Ascending aorta (tissue), 2 donors: ENCODE data around the gene LCLAT1. TPM values are rescaled to one million over a fixed set of nuclear protein-coding genes. Genes with fewer than 3 reads are reported as not detected.

Experiments
- DNase-seq, 2 donors: peaks; one replicate each; pipeline ENCODE4 v3.0.0-alpha.2; 2019; ENCODE audit warnings: low spot score in 2 of 2
- H3K27ac ChIP-seq, 2 donors: fragments of 200-600 bp; sonication (generic); one replicate each; pipeline ENCODE4 v1.5.1; 2016 to 2017; ENCODE audit warnings: mild to moderate bottlenecking in 1 of 2
- H3K27me3 ChIP-seq: fragments of 200-600 bp; sonication (generic); one replicate; pipeline ENCODE4 v1.5.1; 2017
- H3K36me3 ChIP-seq, 2 donors: fragments of 200-600 bp; sonication (generic); one replicate each; pipeline ENCODE4 v1.5.1; 2016
- H3K4me1 ChIP-seq, 2 donors: fragments of 200-600 bp; sonication (generic); one replicate each; pipeline ENCODE4 v1.5.1; 2016 to 2017; ENCODE audit warnings: mild to moderate bottlenecking in 1 of 2
- H3K4me3 ChIP-seq, 2 donors: fragments of 200-600 bp; sonication (generic); one replicate each; pipeline ENCODE4 v1.5.1; 2016 to 2017; ENCODE audit warnings: mild to moderate bottlenecking in 1 of 2
- H3K9me3 ChIP-seq, 2 donors: fragments of 200-600 bp; sonication (generic); one replicate each; pipeline ENCODE4 v1.5.1; 2016
- CTCF ChIP-seq, 3 experiments: fragments of 200-600 bp in 2 of 3; fragments of 450-650 bp in 1 of 3; sonication (generic) in 2 of 3; IDR thresholded peaks; one replicate each; pipeline ENCODE4 v1.5.1; 2016 to 2019; ENCODE audit warnings: antibody characterized with exemption in 3 of 3, mild to moderate bottlenecking in 1 of 3, moderate library complexity in 1 of 3
- intact Hi-C: fragments of 100-400 bp; cut with DNase I; formaldehyde crosslinking; loops from one replicate; pipeline ENCODE4 v1.15.1; 2023
- total RNA-seq: library from RNA; depleted of rRNA; stranded (reverse); fragments of >200 nt; gene quantifications from one replicate; pipeline ENCODE4 v1.1.0, GENCODE V29; 2016

LCLAT1 gene
- total RNA-seq, 1 donor from 2014 or later: 9.8 TPM

- intact Hi-C loops: no loop called here
- Histone ChIP-seq H3K9me3 (no peaks in the 10 kb centered on the region), H3K27ac (peak overlapping the region; percentile 77 to 79), H3K4me3 (no peak overlapping the region), H3K36me3 (no peaks in the 10 kb centered on the region), H3K27me3 (no peaks in the 10 kb centered on the region), H3K4me1 (peaks cover 10 to 23% of the 10 kb centered on the region in 2 donors)
- TF ChIP-seq CTCF (IDR thresholded peaks at IDR 0.05): no peak
- no peak for DNase-seq
These were observed 25.9 kb upstream of the LCLAT1 start for GRCh38 chr2:30421026-30421603.

- intact Hi-C loops: no loop called here
- H3K4me1 ChIP-seq: peaks cover 10 to 23% of the 10 kb centered on the region in 2 donors
- TF ChIP-seq CTCF (IDR thresholded peaks at IDR 0.05): no peak
These were observed 25.2 kb upstream of the LCLAT1 start for GRCh38 chr2:30421604-30422443.

GRCh38 chr2:30422444-30423040 lies 24.5 kb upstream of the LCLAT1 start:
- peak in 1 of 2 donors; percentile 76 for DNase-seq
- H3K36me3 ChIP-seq: no peaks in the 10 kb centered on the region
- peaks cover 10 to 23% of the 10 kb centered on the region in 2 donors for H3K4me1 ChIP-seq
- H3K9me3 ChIP-seq: no peaks in the 10 kb centered on the region
- H3K27ac ChIP-seq: peak overlapping the region; percentile 77 to 79
- no peak for TF ChIP-seq CTCF (IDR thresholded peaks at IDR 0.05)
- H3K4me3 ChIP-seq: no peak overlapping the region
- intact Hi-C loops: no loop called here
- H3K27me3 ChIP-seq: no peaks in the 10 kb centered on the region

More at GRCh38 chr2:30421604-30422443, 25.2 kb upstream of the LCLAT1 start:
- Histone ChIP-seq H3K36me3 (no peaks in the 10 kb centered on the region), H3K27me3 (no peaks in the 10 kb centered on the region), H3K27ac (peak overlapping the region; percentile 77 to 79), H3K4me3 (peak overlapping the region in 1 of 2 donors; percentile 43), H3K9me3 (no peaks in the 10 kb centered on the region)
- DNase-seq: no peak

GRCh38 chr2:30424231-30424630 lies 22.8 kb upstream of the LCLAT1 start:
- Histone ChIP-seq H3K27me3 (no peaks in the 10 kb centered on the region), H3K36me3 (no peaks in the 10 kb centered on the region), H3K4me1 (peaks cover 10 to 23% of the 10 kb centered on the region in 2 donors), H3K27ac (no peak overlapping the region), H3K4me3 (no peak overlapping the region), H3K9me3 (no peaks in the 10 kb centered on the region)
- intact Hi-C loops: no loop called here
- TF ChIP-seq CTCF (IDR thresholded peaks at IDR 0.05): no peak
- DNase-seq: no peak

GRCh38 chr2:30425326-30425725 lies 21.7 kb upstream of the LCLAT1 start:
- Histone ChIP-seq H3K27me3 (no peaks in the 10 kb centered on the region), H3K27ac (peak overlapping the region; percentile 5 to 52), H3K9me3 (no peaks in the 10 kb centered on the region), H3K4me1 (peaks cover 10 to 23% of the 10 kb centered on the region in 2 donors), H3K4me3 (no peak overlapping the region), H3K36me3 (no peaks in the 10 kb centered on the region)
- intact Hi-C loops: no loop called here
- TF ChIP-seq CTCF (IDR thresholded peaks at IDR 0.05): no peak
- DNase-seq: peak in 1 of 2 donors; percentile 81
